NCI-H128 (cell line): ENCODE results near the gene PRKAR1A.

Experiments
- DNase-seq: peaks from one replicate; lab custom pipeline; 2025; ENCODE audit not compliant: unreplicated experiment; lab: John Stamatoyannopoulos, UW

The PRKAR1A gene

GRCh38 chr17:68599091-68599490 lies 86.9 kb downstream of the PRKAR1A start:
- no peak for DNase-seq

DNA sequence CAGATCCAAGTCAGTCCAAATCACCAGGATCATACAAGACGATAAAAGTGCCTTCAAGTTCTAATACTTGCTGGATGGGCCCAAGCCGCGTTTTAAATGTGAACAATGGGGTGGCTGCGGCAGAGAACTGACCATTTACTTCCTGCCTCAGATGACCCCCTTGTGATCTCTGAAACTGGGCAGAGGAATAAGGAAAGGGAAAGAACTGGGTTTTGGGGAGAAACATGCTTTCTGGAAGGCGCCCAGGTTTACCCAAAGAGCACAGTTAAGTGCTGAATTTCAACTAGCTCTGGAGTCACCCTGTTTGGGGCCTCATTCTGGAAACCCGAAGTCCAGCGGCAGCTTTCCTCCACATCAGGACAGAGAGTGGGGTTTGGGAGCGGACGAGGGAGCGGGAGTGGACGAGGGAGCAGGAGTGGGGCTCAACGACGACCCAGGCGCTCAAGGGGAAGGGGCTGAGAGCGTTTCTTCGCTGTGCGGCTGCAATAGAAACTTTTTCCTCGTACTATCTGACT lies 87.4 kb downstream of the PRKAR1A start:
- DNase-seq: no peak

GRCh38 chr17:68600067-68600930 lies 88.1 kb downstream of the PRKAR1A start:
- no peak for DNase-seq
